ENCODE measurements around the gene KLHL34.

The KLHL34 gene

DNA sequence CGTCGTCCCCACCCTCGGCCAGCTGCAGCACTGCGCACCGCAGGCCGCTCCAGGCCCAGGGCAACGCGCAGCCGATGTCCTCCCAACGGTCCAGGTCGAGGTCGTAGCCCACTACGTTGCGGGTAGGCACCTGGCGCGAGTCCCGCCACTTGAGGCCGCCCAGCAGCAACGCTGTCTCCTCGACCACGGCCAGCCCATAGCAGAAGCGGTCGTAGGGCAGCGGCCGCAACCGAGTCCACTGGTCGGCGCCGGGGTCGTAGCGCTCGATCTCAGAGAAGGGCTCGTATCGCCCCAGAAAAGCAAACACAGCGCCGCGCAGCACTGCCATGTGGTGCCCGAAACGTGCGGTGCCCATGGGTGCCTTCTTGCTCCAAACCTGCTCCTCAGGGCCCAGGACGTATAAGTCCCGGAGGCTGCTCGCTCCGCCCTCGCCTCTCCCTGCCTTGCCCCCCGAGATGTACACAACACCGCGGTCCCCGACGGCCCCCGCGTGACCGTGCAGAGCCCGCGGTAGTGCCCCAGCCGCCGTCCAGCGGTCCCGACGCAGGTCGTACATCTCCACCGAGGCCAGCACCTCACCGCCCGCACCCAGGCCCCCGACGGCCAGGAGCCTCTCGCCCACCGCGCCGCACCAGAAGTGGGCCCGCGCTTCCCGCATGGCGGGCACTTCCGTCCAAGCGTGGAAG is 2.1 kb downstream of the KLHL34 start:
- no peak for DNase-seq

DNA sequence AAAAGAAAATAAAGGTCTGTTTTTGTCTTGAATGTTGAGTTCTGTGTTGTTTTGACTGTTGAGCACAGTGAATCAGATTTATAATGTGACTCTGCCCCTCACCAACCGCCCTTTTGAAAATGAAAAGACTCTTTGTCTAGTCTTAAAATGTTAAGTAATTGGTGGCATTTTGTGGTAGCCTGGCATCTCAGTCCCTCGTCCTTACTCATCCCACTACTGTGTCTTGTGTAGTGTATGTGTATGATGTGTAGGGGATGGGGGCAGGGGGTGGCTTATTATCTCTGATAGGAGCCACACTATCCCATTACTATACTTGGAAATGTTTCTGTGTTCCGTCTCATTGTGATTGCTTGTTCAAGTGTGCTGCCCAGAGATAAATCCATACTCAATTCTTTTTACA is 12.2 kb downstream of the KLHL34 start:
- no peak for DNase-seq

DNA sequence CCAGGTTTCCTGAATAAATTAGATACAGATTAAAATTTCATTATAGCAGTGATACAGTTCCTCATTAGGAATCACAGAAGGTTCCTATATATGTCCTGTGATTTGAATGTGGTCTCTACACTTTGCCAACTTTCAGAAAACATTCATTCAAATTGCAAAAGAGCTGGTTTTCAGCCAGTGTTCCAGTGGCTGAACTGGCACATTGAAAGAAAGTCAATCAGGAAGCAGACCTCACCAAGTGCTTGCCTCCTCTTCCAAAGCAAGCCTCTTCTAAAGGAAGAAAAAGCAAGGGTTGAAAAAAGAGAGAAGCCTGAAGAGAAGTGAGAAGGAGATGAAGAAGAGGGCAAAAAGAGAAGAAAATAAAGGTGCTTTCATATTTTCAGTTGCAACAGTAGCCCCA is 12.7 kb downstream of the KLHL34 start:
- no peak for DNase-seq

DNA sequence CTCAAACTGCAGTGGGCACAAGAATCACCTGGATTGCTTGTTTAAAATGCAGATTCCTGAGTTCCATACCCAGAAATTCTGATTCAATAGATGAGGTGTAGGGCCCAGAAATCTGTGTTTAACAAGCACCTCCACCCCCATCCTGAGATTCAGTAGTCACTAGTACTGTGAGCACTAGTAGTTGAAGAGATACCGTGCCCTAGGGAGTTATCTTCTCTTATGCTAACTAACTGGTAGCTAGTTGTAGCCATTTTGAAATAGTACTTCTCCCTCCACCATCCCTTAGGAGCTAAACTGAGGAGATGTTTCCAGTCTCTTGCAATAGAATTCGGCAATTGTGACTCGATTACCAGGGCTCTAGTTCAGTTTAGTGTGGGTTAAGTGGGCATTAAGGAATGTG is 18.4 kb downstream of the KLHL34 start:
- DNase-seq, result no peak

DNA sequence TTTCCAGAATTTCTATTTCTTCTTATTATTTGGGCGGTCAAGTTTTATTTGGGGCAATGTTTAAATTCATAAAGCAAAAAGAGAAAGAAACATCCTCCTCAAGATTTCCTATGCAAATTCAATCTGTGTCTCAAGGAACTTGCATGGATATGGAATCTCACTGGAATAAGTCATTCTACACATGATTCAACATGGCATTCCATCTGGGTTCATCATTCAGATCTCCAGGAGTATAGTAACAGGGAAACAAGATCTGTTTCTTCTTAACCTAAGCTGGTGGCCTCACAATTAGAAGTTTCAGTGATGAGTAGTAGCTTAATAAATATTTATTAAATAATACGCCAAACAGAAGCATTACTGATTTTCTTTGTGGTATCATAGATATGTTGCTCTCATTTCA is 19.8 kb downstream of the KLHL34 start:
- no peak for DNase-seq

DNA sequence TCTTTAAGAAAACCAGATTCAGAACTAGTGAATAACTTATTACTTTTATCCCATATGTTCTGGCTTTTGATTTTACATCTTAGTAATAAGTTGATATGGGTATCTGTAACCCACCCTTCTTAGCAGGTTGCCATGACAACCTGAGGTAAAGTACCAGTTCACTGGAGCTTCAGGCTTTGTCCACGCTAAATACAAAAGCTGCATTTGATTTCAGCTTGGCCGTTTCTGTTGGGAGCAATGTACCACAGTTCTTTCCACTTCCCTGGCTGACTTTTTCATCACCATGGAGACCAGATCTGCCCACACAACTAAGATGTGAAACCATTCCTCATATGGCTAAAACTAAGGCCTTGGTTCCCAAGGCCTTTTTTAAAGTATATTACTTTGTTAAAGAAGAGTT is 26.1 kb downstream of the KLHL34 start:
- no peak for DNase-seq

DNA sequence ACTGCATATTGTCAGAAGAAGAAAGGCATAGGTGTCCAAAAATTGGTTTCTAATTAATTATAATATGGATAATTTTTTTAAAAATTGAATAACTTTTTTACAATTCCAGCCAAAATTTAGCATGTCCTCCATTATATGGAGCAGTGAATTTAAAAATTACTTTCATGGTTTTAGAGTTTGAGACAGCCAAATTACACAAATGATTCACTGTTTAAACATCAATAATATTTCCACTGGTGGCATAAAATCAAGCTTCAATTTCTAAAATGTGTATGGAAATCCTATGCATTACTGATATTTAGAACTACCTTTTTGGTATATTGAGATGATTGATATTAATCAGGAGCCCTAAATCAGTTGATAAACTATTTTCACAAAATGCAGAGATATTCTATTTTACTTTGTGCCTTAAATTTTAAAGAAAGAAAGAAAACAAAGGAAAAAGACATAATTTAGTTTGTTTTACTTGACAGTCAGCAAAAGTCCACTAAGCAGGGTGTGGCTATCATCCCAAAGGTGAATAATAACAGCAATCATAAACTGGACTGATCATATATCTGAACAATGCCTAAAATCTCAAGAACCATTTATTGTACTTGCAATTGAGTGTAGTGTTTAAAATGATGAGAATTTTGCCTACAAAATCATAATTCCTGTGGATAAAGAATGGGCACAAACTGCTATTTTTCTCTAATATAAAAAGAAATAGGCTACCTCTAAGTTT is 34.2 kb downstream of the KLHL34 start:
- DNase-seq, result no peak

DNA sequence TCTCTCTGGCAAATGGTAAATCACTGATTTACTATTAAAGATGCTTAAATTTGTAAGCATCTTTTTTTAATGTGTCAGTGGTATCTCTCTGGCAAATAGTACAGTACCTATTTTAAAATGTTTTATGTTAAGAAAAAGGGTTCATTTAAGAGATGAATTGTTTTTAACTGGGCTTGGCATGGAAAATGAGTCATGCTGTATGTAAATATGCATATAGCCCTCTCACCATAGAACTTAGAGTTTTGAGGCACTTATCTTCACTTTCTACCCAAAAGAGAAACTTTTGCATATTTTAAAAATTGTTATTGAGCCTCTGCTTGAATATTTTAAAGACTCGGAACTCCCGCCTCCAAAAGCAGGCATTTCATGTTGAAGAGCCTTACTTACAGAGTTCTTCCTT is 37.9 kb downstream of the KLHL34 start:
- no peak for DNase-seq

DNA sequence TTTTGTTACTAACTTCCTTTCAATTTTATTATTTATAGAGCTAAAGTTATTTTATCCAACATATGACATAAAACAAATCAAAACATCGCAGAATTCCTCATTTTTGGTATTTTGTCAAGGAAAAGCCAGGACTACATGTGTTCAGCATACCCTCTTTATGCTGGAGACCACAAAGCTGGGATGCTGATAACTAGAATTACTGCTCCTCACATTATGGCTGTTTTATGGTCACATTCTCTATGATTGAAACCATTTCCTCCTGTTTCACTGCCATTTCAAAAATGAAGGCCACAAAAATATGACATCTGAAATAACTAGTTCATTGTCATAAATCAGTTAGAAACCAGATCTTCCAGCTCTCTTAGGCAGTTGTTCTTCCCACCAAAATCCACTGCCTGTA is 41.7 kb downstream of the KLHL34 start:
- no peak for DNase-seq

DNA sequence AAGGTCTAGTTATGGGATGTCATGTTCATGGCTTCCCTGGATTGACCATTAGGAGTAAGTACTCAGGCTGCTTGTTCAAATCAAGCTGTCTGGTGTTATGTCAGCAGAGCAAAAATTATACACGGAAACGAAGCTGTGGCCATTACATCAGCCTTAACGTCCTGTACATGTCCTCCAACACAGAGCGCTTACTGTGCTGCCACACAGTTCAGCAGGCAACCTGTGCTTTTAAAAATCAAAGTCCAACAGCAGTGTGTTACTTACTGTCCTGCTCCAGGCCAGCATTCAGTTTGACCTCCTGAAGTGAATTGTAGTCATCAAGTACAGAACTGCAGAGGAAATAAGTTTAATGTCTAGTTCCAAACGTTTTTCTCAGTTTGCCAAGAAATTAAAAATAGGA is 46.0 kb downstream of the KLHL34 start:
- no peak for DNase-seq

DNA sequence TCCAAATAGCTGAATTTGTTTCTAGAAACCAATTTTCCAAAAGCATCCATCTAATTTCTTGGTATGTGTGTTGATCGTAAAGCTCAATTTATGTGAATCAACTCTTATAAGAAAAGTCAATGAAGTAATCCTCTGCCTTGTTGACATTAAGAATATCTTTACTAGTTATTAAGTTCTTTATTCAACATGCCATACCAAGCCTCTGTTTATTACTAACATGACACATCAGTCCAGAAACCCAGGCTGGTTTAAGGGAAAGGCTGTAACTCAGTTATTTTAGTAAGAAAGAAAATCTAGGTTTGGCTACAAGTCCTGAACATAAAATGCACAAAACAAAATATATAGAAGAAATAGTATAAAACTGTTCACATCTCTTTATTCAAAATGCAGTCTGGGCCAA is 48.0 kb downstream of the KLHL34 start:
- DNase-seq, result no peak

DNA sequence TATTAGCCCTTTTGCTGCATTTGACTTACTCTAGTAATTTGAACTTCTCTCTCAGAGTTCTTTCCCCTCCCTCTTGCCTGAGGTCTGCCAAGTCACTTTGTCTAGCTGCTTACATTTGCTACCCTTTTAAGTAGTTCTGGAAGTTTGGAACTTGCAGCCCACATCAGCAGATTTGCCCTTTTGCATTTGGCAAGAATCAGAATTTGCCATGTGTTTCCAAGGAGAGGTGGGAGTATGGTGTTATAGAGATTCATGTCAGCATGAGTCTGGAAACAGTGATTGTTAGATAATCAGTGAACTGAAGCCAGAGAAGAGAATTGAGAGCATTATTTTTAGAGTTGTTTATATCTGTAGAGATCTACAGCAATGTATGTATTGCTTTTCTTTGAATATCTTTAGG is 52.1 kb downstream of the KLHL34 start:
- DNase-seq, result no peak

Measured in cerebellar nuclear complex (tissue), 1 donor.